SK-N-SH (cell line): Measurements from ENCODE around the gene GNA14.
A peak's percentile ranks its signal among the peaks of the same experiment; 100 is the strongest.

Source experiments
- CHD2 ChIP-seq: fragments of 150-350 bp; IDR thresholded peaks from 2 replicates; pipeline ENCODE4 v1.6.1; 2018; ENCODE audit warnings: low read length; ENCODE audit not compliant: partially characterized antibody
- EZH2phosphoT487 ChIP-seq: fragments of 200-600 bp; sonication (generic); IDR thresholded peaks from 2 replicates; pipeline ENCODE4 v1.6.1; 2017; ENCODE audit warnings: low read depth, mixed run types, mild to moderate bottlenecking, antibody characterized with exemption, moderate library complexity, borderline replicate concordance
- MAX ChIP-seq: IDR thresholded peaks from 2 replicates; pipeline ENCODE4 v1.4.0; 2012; ENCODE audit warnings: low read depth
- MXI1 ChIP-seq: IDR thresholded peaks from 2 replicates; pipeline ENCODE4 v1.6.1; 2012; ENCODE audit warnings: mild to moderate bottlenecking, low read depth, low read length, improper control_type of control experiment
- POLR2AphosphoS5 ChIP-seq: IDR thresholded peaks from 2 replicates; pipeline ENCODE4 v1.6.1; 2012; ENCODE audit warnings: low read depth, low read length
- RAD21 ChIP-seq: IDR thresholded peaks from 2 replicates; pipeline ENCODE4 v1.6.1; 2012; ENCODE audit warnings: mild to moderate bottlenecking, low read length
- SMC3 ChIP-seq: IDR thresholded peaks from 2 replicates; pipeline ENCODE4 v1.6.1; 2012; ENCODE audit warnings: low read depth, low read length, improper control_type of control experiment
- TEAD4 ChIP-seq: IDR thresholded peaks from 2 replicates; pipeline ENCODE4 v1.4.0; 2012; ENCODE audit warnings: mild to moderate bottlenecking, borderline replicate concordance; ENCODE audit not compliant: insufficient read depth
- TF ChIP-seq, protein P1 (sequence below): fragments of 200-600 bp; sonication (generic); IDR thresholded peaks from 2 replicates; pipeline ENCODE4 v1.6.1; 2017; ENCODE audit warnings: antibody characterized with exemption, mild to moderate bottlenecking, moderate library complexity
- TF ChIP-seq, protein P2 (sequence below): IDR thresholded peaks from 2 replicates; pipeline ENCODE4 v1.4.0; 2012; ENCODE audit warnings: low read depth, borderline replicate concordance
- TF ChIP-seq, protein P3 (sequence below): IDR thresholded peaks from 2 replicates; pipeline ENCODE4; 2012

DNA sequence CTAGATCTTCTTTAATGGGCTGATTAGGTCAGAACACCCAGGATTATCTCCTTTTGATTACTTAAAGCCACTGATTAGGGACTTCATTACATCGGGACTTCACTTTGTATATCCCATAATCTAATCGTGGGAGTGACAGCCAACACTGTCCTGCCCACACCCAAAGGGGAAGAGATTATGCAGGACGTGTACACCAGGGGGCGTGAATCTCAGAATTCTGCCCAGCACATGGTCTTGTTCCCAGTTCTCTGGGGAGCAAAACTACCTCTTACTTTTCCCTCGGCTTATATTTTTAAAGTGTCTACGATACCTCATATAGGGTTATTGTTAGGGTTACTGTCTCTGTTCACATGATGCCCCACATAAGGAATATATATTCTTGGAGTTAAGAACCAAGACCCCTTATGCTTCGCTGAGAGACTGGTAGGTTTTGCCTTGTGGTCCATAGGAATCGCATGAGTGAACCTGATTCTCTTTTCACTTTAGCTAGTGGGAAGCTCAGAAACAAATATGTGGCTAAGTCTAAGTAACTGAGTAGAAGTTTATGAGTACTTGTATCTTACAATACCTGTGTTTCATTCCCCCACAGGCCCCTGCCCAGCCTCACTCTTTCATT is 192.7 kb downstream of the GNA14 start:
- no peak for TF ChIP-seq RAD21
- TF ChIP-seq CHD2 = no peak
- TF ChIP-seq, protein P1, sequence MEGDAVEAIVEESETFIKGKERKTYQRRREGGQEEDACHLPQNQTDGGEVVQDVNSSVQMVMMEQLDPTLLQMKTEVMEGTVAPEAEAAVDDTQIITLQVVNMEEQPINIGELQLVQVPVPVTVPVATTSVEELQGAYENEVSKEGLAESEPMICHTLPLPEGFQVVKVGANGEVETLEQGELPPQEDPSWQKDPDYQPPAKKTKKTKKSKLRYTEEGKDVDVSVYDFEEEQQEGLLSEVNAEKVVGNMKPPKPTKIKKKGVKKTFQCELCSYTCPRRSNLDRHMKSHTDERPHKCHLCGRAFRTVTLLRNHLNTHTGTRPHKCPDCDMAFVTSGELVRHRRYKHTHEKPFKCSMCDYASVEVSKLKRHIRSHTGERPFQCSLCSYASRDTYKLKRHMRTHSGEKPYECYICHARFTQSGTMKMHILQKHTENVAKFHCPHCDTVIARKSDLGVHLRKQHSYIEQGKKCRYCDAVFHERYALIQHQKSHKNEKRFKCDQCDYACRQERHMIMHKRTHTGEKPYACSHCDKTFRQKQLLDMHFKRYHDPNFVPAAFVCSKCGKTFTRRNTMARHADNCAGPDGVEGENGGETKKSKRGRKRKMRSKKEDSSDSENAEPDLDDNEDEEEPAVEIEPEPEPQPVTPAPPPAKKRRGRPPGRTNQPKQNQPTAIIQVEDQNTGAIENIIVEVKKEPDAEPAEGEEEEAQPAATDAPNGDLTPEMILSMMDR = peak; percentile 44
- TF ChIP-seq EZH2phosphoT487 = no peak
- TF ChIP-seq, protein P2, sequence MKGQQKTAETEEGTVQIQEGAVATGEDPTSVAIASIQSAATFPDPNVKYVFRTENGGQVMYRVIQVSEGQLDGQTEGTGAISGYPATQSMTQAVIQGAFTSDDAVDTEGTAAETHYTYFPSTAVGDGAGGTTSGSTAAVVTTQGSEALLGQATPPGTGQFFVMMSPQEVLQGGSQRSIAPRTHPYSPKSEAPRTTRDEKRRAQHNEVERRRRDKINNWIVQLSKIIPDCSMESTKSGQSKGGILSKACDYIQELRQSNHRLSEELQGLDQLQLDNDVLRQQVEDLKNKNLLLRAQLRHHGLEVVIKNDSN = no peak
- no peak for TF ChIP-seq MAX
- no peak for TF ChIP-seq POLR2AphosphoS5
- no peak for TF ChIP-seq SMC3
- no peak for TF ChIP-seq TEAD4
- TF ChIP-seq MXI1 = no peak
- TF ChIP-seq, protein P3, sequence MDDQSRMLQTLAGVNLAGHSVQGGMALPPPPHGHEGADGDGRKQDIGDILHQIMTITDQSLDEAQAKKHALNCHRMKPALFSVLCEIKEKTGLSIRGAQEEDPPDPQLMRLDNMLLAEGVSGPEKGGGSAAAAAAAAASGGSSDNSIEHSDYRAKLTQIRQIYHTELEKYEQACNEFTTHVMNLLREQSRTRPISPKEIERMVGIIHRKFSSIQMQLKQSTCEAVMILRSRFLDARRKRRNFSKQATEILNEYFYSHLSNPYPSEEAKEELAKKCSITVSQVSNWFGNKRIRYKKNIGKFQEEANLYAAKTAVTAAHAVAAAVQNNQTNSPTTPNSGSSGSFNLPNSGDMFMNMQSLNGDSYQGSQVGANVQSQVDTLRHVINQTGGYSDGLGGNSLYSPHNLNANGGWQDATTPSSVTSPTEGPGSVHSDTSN = no peak
